T follicular helper cell (primary cell): Measurements from ENCODE around the gene CCR2.
A peak's percentile ranks its signal among the peaks of the same experiment; 100 is the strongest.

Experiments used
- DNase-seq: peaks from one replicate; pipeline ENCODE4 v3.0.0-alpha.2; 2020; ENCODE audit warnings: low read depth

The CCR2 gene

GRCh38 chr3:46354984-46355383 lies 1.1 kb downstream of the CCR2 start:
- no peak for DNase-seq

GRCh38 chr3:46356276-46356675 lies 2.4 kb downstream of the CCR2 start:
- no peak for DNase-seq

DNA sequence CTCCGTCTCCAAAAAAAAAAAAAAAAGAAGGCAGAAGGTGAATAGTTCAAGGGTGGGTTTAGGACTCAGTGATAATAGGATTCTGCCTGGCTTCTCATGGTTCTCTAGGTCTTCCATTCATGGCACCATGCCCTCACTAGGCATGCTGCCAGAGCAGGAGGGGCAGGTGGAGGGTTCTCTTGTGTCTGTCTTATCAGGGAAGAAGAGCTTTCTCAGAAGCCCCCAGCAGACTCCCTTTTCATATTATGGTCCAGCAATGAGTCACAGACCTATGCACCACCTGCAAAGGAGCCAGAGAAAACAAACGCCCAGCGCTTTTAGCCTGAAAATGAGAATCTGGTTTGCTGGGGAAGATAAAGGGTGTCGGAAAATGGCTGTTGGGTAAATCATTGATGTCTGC lies 3.0 kb downstream of the CCR2 start:
- no peak for DNase-seq

- no peak for DNase-seq
These were observed 4.6 kb downstream of the CCR2 start for GRCh38 chr3:46358466-46358865.

GRCh38 chr3:46359733-46360493 lies 6.0 kb downstream of the CCR2 start:
- no peak for DNase-seq

DNA sequence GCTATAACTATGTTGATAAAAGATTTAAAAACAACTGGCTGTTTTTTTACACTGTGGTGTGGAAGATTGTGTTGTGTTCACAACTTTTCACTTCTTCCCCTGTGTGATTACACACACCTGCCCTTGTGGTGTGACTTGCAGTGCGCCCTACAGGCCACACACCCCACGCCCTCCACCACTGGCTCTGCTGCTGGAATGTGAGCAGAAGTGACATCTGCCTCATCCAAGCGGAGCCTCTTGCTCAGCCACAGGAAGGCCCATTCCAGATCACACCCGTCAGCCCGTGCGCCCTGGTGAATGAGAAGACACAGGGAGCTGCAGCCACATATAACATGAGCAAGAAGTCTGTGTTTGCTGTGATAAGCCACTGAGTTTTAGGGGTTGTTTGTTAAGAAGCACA lies 7.0 kb downstream of the CCR2 start:
- no peak for DNase-seq

GRCh38 chr3:46361408-46362283 lies 7.7 kb downstream of the CCR2 start:
- no peak for DNase-seq

DNA sequence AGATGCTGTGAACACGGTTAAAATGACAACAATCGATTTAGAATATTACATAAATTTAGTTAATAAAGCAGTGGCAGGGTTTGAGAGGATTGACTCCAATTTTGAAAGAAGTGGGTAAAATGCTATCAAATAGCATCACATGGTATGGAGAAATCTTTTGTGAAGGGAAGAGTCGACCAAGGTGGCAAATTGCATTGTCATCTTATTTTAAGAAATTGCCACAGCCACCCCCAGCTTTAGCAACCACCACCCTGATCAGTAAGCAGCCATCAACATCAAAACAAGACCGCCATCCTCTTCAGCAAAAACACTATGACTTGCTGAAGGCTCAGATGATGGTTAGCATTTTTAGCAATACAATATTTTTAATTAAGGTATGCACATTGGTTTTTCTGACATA lies 11.1 kb downstream of the CCR2 start:
- no peak for DNase-seq

DNA sequence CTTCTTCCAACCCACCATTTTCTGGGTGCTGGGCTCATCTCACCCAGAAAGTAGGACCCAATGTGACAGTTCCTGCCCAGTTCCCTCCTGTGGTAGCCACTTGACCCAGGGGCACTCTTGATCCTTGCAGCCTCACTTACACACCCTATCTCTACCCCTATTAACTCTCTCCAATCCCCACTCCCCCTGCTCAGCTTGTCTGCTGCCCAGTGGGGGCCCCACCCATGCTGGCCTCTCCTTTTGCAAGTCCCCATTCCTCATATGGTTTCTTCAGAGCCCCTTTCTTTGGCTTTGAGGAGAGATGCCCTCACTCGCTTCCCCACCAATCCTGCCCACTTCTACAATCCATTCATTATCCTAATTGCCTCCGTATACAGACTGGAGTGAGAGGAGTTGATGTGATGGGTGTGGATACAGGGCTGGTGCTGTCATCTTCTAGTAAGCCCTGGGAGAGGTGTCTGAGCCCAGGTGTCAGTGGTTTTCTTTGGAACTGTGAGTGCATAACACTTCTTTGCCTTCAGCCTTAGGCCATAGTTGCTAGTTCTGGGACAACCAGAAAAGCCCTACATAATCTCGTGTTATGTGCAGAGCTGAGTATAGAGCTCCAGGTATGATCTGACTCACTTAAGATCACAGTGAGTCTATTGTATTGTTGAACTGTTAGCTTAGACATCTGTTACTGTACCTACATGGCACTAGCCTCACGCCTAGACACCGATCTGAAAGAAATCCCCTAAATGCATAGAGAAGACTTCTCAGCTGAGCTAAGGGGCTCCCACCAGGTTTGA lies 12.0 kb downstream of the CCR2 start:
- DNase-seq = no peak

GRCh38 chr3:46367811-46368210 lies 13.9 kb downstream of the CCR2 start:
- DNase-seq = no peak

GRCh38 chr3:46368569-46368968 lies 14.7 kb downstream of the CCR2 start:
- DNase-seq = peak; percentile 19

DNA sequence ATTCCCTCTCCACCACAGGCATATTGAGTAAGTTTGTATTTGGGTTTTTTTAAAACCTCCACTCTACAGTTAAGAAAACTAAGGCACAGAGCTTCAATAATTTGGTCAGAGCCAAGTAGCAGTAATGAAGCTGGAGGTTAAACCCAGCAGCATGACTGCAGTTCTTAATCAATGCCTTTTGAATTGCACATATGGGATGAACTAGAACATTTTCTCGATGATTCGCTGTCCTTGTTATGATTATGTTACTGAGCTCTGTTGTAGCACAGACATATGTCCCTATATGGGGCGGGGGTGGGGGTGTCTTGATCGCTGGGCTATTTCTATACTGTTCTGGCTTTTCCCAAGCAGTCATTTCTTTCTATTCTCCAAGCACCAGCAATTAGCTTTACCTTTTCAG lies 15.2 kb downstream of the CCR2 start:
- DNase-seq = no peak

GRCh38 chr3:46369675-46370132 lies 15.8 kb downstream of the CCR2 start:
- DNase-seq = no peak

- no peak for DNase-seq
These were observed 17.1 kb downstream of the CCR2 start, which contains the start of gene CCR5 for GRCh38 chr3:46370839-46371518. CCR5 (plus strand) TSS chr3:46370946; CDS start chr3:46372903, 1,957 bp downstream.

GRCh38 chr3:46371519-46372340 lies 17.8 kb downstream of the CCR2 start:
- DNase-seq = no peak

DNA sequence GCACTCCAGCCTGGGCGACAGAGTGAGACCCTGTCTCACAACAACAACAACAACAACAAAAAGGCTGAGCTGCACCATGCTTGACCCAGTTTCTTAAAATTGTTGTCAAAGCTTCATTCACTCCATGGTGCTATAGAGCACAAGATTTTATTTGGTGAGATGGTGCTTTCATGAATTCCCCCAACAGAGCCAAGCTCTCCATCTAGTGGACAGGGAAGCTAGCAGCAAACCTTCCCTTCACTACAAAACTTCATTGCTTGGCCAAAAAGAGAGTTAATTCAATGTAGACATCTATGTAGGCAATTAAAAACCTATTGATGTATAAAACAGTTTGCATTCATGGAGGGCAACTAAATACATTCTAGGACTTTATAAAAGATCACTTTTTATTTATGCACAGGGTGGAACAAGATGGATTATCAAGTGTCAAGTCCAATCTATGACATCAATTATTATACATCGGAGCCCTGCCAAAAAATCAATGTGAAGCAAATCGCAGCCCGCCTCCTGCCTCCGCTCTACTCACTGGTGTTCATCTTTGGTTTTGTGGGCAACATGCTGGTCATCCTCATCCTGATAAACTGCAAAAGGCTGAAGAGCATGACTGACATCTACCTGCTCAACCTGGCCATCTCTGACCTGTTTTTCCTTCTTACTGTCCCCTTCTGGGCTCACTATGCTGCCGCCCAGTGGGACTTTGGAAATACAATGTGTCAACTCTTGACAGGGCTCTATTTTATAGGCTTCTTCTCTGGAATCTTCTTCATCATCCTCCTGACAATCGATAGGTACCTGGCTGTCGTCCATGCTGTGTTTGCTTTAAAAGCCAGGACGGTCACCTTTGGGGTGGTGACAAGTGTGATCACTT lies 18.8 kb downstream of the CCR2 start:
- no peak for DNase-seq

- no peak for DNase-seq
These were observed 20.8 kb downstream of the CCR2 start for GRCh38 chr3:46374755-46375154.

DNA sequence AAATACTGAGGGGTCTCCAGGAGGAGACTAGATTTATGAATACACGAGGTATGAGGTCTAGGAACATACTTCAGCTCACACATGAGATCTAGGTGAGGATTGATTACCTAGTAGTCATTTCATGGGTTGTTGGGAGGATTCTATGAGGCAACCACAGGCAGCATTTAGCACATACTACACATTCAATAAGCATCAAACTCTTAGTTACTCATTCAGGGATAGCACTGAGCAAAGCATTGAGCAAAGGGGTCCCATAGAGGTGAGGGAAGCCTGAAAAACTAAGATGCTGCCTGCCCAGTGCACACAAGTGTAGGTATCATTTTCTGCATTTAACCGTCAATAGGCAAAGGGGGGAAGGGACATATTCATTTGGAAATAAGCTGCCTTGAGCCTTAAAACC lies 21.3 kb downstream of the CCR2 start:
- DNase-seq = no peak

DNA sequence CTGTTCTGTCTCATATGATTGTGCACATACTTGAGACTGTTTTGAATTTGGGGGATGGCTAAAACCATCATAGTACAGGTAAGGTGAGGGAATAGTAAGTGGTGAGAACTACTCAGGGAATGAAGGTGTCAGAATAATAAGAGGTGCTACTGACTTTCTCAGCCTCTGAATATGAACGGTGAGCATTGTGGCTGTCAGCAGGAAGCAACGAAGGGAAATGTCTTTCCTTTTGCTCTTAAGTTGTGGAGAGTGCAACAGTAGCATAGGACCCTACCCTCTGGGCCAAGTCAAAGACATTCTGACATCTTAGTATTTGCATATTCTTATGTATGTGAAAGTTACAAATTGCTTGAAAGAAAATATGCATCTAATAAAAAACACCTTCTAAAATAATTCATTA lies 21.9 kb downstream of the CCR2 start:
- DNase-seq = no peak

DNA sequence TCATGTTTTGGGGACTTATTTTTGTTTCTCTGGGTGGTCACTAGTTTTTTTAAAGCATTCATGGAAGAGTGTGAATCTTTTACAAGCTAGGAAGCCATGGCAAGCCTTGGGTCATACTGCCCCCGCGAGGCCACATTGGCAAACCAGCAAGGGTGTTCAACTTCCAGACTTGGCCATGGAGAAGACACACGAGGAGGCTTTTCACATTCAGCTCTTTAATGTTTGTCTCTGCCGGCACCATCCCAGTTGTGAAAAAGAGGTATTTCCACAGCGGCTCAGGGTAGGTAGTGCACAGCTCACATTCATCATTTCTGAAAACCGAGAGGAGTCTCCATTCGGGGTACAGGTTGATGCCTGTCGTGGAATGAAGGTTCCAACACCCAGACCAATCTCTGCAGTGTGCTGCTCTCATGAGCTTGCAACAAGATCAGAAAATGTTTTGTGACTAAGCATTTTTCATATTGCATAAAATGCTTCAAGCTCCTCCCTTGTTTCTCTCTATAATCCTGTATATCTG lies 24.6 kb downstream of the CCR2 start:
- DNase-seq = peak; percentile 28
